Cardiac fibroblast (primary cell): ENCODE results near the gene THBD.

ENCODE experiments used
- DNase-seq, 2 donors: peaks; one replicate each; pipeline versions ENCODE4 v3.0.0 to v3.0.0-alpha.2; 2010; ENCODE audit warnings: low read depth in 2 of 2
- H3K4me3 ChIP-seq, 2 donors: replicated peaks in 1 of 2; 1 replicate in 1 of 2; 2 replicates in 1 of 2; pipeline ENCODE4 v1.5.1; 2011; ENCODE audit warnings: low read depth in 2 of 2, low read length in 2 of 2, mild to moderate bottlenecking in 2 of 2, moderate library complexity in 1 of 2
- TF ChIP-seq, protein P1 (sequence below): IDR thresholded peaks from one replicate; pipeline ENCODE4 v1.5.1; 2011; ENCODE audit warnings: low read depth, mild to moderate bottlenecking, low read length, inconsistent platforms

Gene THBD

DNA sequence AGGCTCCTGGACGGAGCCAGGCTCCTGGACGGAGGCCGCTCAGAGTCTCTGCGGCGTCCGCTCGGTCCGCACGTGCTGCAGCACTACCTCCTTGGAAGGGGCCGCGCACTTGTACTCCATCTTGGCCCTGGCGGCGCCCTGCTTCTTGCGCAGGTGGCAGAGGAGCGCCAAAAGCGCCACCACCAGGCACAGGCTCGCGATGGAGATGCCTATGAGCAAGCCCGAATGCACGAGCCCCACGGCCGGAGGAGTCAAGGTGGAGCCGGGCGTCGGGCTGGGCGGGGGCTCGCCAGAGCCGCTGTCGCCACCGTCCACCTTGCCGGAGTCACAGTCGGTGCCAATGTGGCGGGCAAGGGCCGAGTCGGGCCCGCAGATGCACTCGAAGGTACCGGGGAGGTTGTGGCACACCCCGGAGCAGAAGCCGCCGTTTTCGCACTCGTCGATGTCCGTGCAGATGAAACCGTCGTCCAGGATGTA is 1.7 kb downstream of the THBD start:
- TF ChIP-seq, protein P1, sequence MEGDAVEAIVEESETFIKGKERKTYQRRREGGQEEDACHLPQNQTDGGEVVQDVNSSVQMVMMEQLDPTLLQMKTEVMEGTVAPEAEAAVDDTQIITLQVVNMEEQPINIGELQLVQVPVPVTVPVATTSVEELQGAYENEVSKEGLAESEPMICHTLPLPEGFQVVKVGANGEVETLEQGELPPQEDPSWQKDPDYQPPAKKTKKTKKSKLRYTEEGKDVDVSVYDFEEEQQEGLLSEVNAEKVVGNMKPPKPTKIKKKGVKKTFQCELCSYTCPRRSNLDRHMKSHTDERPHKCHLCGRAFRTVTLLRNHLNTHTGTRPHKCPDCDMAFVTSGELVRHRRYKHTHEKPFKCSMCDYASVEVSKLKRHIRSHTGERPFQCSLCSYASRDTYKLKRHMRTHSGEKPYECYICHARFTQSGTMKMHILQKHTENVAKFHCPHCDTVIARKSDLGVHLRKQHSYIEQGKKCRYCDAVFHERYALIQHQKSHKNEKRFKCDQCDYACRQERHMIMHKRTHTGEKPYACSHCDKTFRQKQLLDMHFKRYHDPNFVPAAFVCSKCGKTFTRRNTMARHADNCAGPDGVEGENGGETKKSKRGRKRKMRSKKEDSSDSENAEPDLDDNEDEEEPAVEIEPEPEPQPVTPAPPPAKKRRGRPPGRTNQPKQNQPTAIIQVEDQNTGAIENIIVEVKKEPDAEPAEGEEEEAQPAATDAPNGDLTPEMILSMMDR: no peak
- H3K4me3 ChIP-seq: peak overlapping the region in 1 of 2 donors; percentile 56
- peak in 1 of 2 donors; percentile 21 for DNase-seq

DNA sequence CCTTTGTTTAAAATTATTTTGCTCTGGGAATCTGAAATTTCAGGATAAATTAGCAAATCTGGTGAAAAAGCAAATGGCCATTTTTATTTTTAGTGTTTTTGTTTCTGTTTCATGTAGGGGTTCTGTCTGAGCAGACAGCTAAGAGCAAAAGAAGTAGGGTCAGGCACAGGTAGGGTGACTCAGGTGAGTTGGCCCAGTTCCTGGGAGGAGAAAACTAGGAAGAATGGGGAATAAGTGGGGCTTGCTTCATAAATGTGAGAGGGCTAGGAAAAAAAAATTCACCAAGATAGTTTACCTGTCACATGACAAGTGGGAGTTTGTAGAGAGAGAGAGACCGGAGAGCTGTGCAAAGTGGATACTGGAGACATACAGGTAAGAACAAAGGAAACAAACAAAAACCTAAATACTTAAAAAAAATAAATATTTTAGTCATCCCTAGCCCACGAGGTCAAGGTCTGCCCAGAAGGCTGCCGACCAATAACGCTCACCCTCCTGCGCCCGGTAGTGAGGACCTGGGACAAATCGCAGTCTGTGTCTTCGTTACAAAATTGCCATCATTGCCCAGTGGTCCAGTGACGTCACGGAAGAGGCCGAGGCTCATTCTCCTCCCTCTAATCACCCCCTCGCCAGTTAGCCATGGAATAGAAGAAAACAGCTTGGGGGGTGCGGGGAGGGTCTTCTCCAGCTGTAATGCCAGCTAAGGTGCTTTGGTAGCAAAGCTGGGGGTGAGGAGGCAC is 2.3 kb downstream of the THBD start:
- H3K4me3 ChIP-seq: peak overlapping the region in 1 of 2 donors; percentile 56
- DNase-seq: no peak
- TF ChIP-seq, protein P1: no peak

DNA sequence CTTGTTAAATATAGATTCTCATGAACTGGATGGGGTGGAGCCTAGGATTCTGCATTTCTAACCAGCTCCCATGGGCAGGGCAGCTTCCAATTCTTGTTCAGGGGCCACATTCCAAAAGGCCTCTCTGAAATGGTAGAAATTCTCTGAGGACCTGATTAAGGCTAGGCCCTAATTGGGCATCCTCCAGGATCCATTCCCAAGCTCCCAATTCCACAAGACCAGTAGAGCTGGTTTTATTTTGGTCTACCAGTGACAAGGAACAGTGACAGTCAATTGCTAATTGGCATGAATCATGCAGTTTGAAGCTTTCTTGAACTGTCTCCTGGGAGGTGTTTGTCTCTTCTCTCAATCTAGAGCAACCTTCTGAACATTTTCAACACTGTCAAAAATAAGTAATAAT is 3.0 kb downstream of the THBD start:
- H3K4me3 ChIP-seq: no peak overlapping the region

DNA sequence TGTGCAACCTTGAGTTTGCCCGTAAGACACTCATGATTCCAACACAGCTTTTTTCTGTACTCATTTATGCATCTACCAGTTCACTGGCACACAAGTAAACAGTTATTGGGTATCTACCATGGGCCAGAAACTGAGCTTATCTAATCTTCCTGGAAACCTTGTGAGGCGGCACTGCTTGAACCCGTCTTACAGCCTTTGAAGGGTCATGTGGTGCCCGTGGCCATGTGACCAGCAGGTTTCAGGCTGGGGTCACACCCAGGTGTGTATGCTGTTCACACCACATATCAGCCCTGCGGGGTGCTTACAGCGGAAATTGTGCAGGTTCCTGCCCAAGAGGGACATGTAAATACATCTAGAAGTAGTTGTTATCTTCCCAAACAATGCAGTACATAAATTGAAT is 6.1 kb downstream of the THBD start:
- no peak for DNase-seq
- TF ChIP-seq, protein P1: no peak
- H3K4me3 ChIP-seq: no peak overlapping the region

More for the DNA sequence above, 3.0 kb downstream of the THBD start:
- DNase-seq: no peak
- TF ChIP-seq, protein P1: no peak

DNA sequence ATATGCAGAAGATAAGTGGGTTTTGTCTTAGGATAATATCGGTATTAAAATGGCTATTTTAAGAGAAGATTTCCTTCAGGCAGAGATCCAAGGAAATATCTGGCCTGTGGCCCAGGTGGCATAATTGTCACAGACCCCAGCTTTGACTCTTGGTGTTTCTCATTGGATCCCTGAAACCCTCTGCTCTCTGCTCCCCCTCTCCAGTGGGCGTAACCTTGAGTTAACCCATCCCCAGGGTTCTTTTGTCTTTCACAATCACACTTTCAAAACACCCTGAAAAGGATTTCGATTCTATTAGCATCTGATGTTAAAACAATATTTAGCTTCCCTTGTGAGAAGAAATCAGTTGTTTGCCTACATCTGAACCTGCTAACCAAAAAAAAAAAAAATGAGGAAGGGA is 7.2 kb downstream of the THBD start:
- no peak for DNase-seq
- TF ChIP-seq, protein P1: no peak
- H3K4me3 ChIP-seq: no peak overlapping the region

DNA sequence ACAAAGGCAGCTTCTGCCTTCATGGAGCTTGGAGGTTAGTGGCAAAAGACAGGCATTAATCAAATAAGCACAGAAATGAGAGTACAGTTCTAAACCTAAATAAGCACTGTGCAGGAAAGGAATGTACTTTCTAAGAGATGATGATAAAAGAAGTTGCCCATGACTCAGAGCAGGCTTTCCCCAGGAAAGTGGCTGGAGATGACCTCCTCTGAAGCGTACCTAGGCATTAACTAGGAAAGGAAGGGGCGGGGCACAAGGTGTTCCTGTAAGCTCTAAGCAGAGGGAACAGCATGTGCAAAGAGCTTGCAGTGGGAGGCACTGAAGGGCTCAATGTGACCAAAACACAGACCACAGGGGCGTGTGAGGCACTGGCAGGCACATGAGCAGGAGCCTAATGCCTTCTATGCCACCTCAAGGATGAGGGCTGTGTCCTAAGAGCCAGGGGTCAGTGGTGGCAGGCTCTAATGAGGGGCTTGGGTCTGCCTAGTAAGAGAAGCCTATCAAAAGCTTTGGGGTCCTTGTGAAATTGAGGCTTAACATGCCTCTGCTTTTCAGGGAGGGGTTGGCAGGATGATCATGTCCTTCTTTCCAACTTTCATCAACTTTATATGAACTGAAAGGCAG is 9.5 kb downstream of the THBD start:
- TF ChIP-seq, protein P1: no peak
- H3K4me3 ChIP-seq: no peak overlapping the region
- no peak for DNase-seq
